GM23338 (cell line): ENCODE results near the gene TMEM53. TPM values are rescaled to one million over a fixed set of nuclear protein-coding genes. Genes with fewer than 3 reads are reported as not detected.

Source experiments
- ATAC-seq: fragments of 200-7000 bp; cut with Tn5 transposase; 3 replicates; pipeline ENCODE4 v1.9.1; 2020
- DNase-seq: peaks from one replicate; pipeline ENCODE4 v3.0.0-alpha.2; 2015; ENCODE audit warnings: low spot score
- H2AFZ ChIP-seq: fragments of 200-600 bp; sonication (generic); 2 replicates; pipeline ENCODE4 v1.8.0; 2016; ENCODE audit warnings: antibody characterized with exemption, mild to moderate bottlenecking, moderate library complexity
- H3F3A ChIP-seq: fragments of 200-600 bp; sonication (generic); replicated peaks from 2 replicates; pipeline ENCODE4 v1.8.0; 2017; ENCODE audit warnings: antibody characterized with exemption, mixed run types, low read depth
- H3K27ac ChIP-seq: fragments of 200-600 bp; sonication (generic); 2 replicates; pipeline ENCODE4 v1.6.1; 2016; ENCODE audit warnings: low read depth
- H3K27me3 ChIP-seq: fragments of 200-600 bp; sonication (generic); 2 replicates; pipeline ENCODE4 v1.8.0; 2016; ENCODE audit warnings: mild to moderate bottlenecking, mixed run types, moderate library complexity; ENCODE audit not compliant: insufficient read depth
- H3K36me3 ChIP-seq: fragments of 200-600 bp; sonication (generic); 2 replicates; pipeline ENCODE4 v1.8.0; 2016; ENCODE audit warnings: mild to moderate bottlenecking; ENCODE audit not compliant: insufficient read depth
- H3K4me1 ChIP-seq: fragments of 200-600 bp; sonication (generic); 2 replicates; pipeline ENCODE4 v1.8.0; 2016; ENCODE audit warnings: mild to moderate bottlenecking, moderate library complexity; ENCODE audit not compliant: insufficient read depth
- H3K4me2 ChIP-seq: fragments of 200-600 bp; sonication (generic); 2 replicates; pipeline ENCODE4 v1.7.1; 2017; ENCODE audit warnings: mixed run types
- H3K4me3 ChIP-seq: fragments of 200-600 bp; sonication (generic); 2 replicates; pipeline ENCODE4 v1.6.1; 2016; ENCODE audit warnings: mixed run types
- H3K79me2 ChIP-seq: fragments of 200-600 bp; sonication (generic); replicated peaks from 2 replicates; pipeline ENCODE4 v1.8.0; 2017; ENCODE audit warnings: mild to moderate bottlenecking; ENCODE audit not compliant: insufficient read depth
- H3K9me2 ChIP-seq: fragments of 200-600 bp; sonication (generic); 2 replicates; pipeline ENCODE4 v1.8.0; 2017; ENCODE audit not compliant: insufficient read depth
- H4K20me1 ChIP-seq: fragments of 200-600 bp; sonication (generic); replicated peaks from 2 replicates; pipeline ENCODE4 v1.8.0; 2017; ENCODE audit warnings: mild to moderate bottlenecking; ENCODE audit not compliant: insufficient read depth
- H3K27ac Mint-ChIP-seq: 2 replicates; pipeline ENCODE4 v1.8.0; 2020; ENCODE audit warnings: inconsistent platforms, mild to moderate bottlenecking, moderate library complexity, mixed read lengths
- H3K27me3 Mint-ChIP-seq: 3 replicates; pipeline ENCODE4 v1.8.0; 2022; ENCODE audit warnings: low read depth, mild to moderate bottlenecking, moderate library complexity, mixed read lengths, inconsistent platforms; ENCODE audit not compliant: insufficient read depth, poor library complexity
- H3K36me3 Mint-ChIP-seq: 3 replicates; pipeline ENCODE4 v1.8.0; 2021; ENCODE audit warnings: low read depth, mild to moderate bottlenecking, inconsistent platforms, moderate library complexity, mixed read lengths
- H3K4me1 Mint-ChIP-seq: 3 replicates; pipeline ENCODE4 v1.8.0; 2020; ENCODE audit warnings: mild to moderate bottlenecking, inconsistent platforms, mixed read lengths
- H3K4me3 Mint-ChIP-seq: 3 replicates; pipeline ENCODE4 v1.8.0; 2021; ENCODE audit warnings: moderate library complexity, mild to moderate bottlenecking, inconsistent platforms, mixed read lengths
- H3K9me3 Mint-ChIP-seq: 3 replicates; pipeline ENCODE4 v1.8.0; 2020; ENCODE audit warnings: moderate library complexity, mild to moderate bottlenecking, inconsistent platforms, mixed read lengths
- CREB1 ChIP-seq: fragments of 250-450 bp; sonication (Bioruptor Pico); IDR thresholded peaks from 2 replicates; pipeline ENCODE4 v1.5.0; 2020; ENCODE audit warnings: low read depth, mild to moderate bottlenecking, moderate library complexity
- EZH2phosphoT487 ChIP-seq: fragments of 200-600 bp; sonication (generic); IDR thresholded peaks from one replicate; pipeline ENCODE4 v1.8.1; 2018; ENCODE audit warnings: antibody characterized with exemption; ENCODE audit not compliant: unreplicated experiment
- JUNB ChIP-seq: IDR thresholded peaks from one replicate; pipeline ENCODE4 v1.6.1; 2016; ENCODE audit warnings: antibody characterized with exemption; ENCODE audit not compliant: unreplicated experiment
- NANOG ChIP-seq: IDR thresholded peaks from 2 replicates; pipeline ENCODE4 v1.6.1; 2016; ENCODE audit warnings: antibody characterized with exemption, borderline replicate concordance
- ZNF331 ChIP-seq: fragments of 250-450 bp; sonication (Bioruptor Pico); IDR thresholded peaks from 2 replicates; pipeline ENCODE4 v1.5.0; 2020; ENCODE audit warnings: low read depth, mild to moderate bottlenecking, moderate library complexity
- polyA plus RNA-seq: library from polyadenylated mRNA; unstranded; fragments of >200 nt; fragmentation: Nextera tagmentation; extraction: Ambion mirVana; gene quantifications from 2 replicates; pipeline ENCODE4 v1.2.1, GENCODE V29; 2016
- total RNA-seq: library from RNA; depleted of rRNA; stranded (reverse); fragments of >200 nt; shearing (Covaris generic); gene quantifications from 2 replicates; pipeline ENCODE4 v1.2.3, GENCODE V29; 2014
- TF ChIP-seq, protein P1 (sequence below): IDR thresholded peaks from 2 replicates; pipeline ENCODE4 v1.6.1; 2016; ENCODE audit warnings: antibody characterized with exemption
- TF ChIP-seq, protein P2 (sequence below), 2 experiments: fragments of 200-600 bp in 1 of 2; sonication (generic) in 1 of 2; conservative IDR thresholded peaks; 2 replicates each; pipeline versions ENCODE4 v1.5.1 to v1.6.1; 2016 to 2017; ENCODE audit warnings: antibody characterized with exemption in 2 of 2, low read depth in 2 of 2, mild to moderate bottlenecking in 2 of 2, moderate library complexity in 1 of 2
- TF ChIP-seq, protein P3 (sequence below): fragments of 250-450 bp; sonication (Bioruptor Pico); IDR thresholded peaks from 2 replicates; pipeline ENCODE4 v1.5.0; 2020; ENCODE audit warnings: mild to moderate bottlenecking, moderate library complexity

TMEM53 gene
- total and polyA plus RNA-seq, 2 experiments from 2014 or later, result 15.4 to 20.8 TPM

DNA sequence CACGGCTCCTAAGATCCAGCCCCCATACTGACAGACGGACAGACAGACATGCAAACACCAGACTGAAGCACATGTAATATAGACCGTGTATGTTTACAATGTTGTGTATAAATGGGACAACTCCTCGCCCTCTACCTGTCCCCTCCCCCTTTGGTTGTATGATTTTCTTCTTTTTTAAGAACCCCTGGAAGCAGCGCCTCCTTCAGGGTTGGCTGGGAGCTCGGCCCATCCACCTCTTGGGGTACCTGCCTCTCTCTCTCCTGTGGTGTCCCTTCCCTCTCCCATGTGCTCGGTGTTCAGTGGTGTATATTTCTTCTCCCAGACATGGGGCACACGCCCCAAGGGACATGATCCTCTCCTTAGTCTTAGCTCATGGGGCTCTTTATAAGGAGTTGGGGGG lies 23.2 kb downstream of the TMEM53 start:
- H3K9me2 ChIP-seq, result no peaks in the 10 kb centered on the region
- H3K4me1 ChIP-seq, result peaks cover 14% of the 10 kb centered on the region; the same call in 1 of the 2 replicates
- Mint-ChIP-seq H3K4me3 (no peak overlapping the region), H3K4me1 (peaks cover 41% of the 10 kb centered on the region), H3K27ac (no peak overlapping the region), H3K27me3 (peaks cover 17% of the 10 kb centered on the region), H3K36me3 (peaks cover 38% of the 10 kb centered on the region), H3K9me3 (no peaks in the 10 kb centered on the region)
- no peak overlapping the region for H3K27ac ChIP-seq
- H4K20me1 ChIP-seq, result peaks cover 12% of the 10 kb centered on the region
- DNase-seq (no peak), ATAC-seq (no peak)
- peaks cover 9% of the 10 kb centered on the region for H3K36me3 ChIP-seq
- peaks cover 10% of the 10 kb centered on the region; the same call in 1 of the 2 replicates for H3F3A ChIP-seq
- no peak overlapping the region for H2AFZ ChIP-seq
- H3K79me2 ChIP-seq, result no peaks in the 10 kb centered on the region
- H3K27me3 ChIP-seq, result no peaks in the 10 kb centered on the region
- TF ChIP-seq JUNB (no peak), NANOG (no peak), CREB1 (CRISPR knock-in tag) (no peak), EZH2phosphoT487 (no peak), ZNF331 (CRISPR knock-in tag) (no peak)
- TF ChIP-seq, protein P1, sequence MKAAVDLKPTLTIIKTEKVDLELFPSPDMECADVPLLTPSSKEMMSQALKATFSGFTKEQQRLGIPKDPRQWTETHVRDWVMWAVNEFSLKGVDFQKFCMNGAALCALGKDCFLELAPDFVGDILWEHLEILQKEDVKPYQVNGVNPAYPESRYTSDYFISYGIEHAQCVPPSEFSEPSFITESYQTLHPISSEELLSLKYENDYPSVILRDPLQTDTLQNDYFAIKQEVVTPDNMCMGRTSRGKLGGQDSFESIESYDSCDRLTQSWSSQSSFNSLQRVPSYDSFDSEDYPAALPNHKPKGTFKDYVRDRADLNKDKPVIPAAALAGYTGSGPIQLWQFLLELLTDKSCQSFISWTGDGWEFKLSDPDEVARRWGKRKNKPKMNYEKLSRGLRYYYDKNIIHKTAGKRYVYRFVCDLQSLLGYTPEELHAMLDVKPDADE, result no peak
- TF ChIP-seq, protein P2, sequence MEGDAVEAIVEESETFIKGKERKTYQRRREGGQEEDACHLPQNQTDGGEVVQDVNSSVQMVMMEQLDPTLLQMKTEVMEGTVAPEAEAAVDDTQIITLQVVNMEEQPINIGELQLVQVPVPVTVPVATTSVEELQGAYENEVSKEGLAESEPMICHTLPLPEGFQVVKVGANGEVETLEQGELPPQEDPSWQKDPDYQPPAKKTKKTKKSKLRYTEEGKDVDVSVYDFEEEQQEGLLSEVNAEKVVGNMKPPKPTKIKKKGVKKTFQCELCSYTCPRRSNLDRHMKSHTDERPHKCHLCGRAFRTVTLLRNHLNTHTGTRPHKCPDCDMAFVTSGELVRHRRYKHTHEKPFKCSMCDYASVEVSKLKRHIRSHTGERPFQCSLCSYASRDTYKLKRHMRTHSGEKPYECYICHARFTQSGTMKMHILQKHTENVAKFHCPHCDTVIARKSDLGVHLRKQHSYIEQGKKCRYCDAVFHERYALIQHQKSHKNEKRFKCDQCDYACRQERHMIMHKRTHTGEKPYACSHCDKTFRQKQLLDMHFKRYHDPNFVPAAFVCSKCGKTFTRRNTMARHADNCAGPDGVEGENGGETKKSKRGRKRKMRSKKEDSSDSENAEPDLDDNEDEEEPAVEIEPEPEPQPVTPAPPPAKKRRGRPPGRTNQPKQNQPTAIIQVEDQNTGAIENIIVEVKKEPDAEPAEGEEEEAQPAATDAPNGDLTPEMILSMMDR (conservative IDR thresholded peaks at IDR 0.05; ENCODE audit: low read depth in 2 of 2), result peak; percentile 10 to 21; a peak in 1 of 4 replicates
- TF ChIP-seq, protein P3, sequence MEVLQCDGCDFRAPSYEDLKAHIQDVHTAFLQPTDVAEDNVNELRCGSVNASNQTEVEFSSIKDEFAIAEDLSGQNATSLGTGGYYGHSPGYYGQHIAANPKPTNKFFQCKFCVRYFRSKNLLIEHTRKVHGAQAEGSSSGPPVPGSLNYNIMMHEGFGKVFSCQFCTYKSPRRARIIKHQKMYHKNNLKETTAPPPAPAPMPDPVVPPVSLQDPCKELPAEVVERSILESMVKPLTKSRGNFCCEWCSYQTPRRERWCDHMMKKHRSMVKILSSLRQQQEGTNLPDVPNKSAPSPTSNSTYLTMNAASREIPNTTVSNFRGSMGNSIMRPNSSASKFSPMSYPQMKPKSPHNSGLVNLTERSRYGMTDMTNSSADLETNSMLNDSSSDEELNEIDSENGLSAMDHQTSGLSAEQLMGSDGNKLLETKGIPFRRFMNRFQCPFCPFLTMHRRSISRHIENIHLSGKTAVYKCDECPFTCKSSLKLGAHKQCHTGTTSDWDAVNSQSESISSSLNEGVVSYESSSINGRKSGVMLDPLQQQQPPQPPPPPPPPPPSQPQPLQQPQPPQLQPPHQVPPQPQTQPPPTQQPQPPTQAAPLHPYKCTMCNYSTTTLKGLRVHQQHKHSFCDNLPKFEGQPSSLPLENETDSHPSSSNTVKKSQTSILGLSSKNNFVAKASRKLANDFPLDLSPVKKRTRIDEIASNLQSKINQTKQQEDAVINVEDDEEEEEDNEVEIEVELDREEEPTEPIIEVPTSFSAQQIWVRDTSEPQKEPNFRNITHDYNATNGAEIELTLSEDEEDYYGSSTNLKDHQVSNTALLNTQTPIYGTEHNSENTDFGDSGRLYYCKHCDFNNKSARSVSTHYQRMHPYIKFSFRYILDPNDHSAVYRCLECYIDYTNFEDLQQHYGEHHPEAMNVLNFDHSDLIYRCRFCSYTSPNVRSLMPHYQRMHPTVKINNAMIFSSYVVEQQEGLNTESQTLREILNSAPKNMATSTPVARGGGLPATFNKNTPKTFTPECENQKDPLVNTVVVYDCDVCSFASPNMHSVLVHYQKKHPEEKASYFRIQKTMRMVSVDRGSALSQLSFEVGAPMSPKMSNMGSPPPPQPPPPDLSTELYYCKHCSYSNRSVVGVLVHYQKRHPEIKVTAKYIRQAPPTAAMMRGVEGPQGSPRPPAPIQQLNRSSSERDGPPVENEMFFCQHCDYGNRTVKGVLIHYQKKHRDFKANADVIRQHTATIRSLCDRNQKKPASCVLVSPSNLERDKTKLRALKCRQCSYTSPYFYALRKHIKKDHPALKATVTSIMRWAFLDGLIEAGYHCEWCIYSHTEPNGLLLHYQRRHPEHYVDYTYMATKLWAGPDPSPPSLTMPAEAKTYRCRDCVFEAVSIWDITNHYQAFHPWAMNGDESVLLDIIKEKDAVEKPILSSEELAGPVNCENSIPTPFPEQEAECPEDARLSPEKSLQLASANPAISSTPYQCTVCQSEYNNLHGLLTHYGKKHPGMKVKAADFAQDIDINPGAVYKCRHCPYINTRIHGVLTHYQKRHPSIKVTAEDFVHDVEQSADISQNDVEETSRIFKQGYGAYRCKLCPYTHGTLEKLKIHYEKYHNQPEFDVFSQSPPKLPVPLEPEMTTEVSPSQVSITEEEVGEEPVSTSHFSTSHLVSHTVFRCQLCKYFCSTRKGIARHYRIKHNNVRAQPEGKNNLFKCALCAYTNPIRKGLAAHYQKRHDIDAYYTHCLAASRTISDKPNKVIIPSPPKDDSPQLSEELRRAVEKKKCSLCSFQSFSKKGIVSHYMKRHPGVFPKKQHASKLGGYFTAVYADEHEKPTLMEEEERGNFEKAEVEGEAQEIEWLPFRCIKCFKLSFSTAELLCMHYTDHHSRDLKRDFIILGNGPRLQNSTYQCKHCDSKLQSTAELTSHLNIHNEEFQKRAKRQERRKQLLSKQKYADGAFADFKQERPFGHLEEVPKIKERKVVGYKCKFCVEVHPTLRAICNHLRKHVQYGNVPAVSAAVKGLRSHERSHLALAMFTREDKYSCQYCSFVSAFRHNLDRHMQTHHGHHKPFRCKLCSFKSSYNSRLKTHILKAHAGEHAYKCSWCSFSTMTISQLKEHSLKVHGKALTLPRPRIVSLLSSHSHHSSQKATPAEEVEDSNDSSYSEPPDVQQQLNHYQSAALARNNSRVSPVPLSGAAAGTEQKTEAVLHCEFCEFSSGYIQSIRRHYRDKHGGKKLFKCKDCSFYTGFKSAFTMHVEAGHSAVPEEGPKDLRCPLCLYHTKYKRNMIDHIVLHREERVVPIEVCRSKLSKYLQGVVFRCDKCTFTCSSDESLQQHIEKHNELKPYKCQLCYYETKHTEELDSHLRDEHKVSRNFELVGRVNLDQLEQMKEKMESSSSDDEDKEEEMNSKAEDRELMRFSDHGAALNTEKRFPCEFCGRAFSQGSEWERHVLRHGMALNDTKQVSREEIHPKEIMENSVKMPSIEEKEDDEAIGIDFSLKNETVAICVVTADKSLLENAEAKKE (CRISPR knock-in tag), result no peak
- no peak overlapping the region for H3K4me3 ChIP-seq
- no peak overlapping the region for H3K4me2 ChIP-seq
